Mononuclear cell (primary cell): Measurements from ENCODE around the gene ARG1. TPM values are rescaled to one million over a fixed set of nuclear protein-coding genes. Genes with fewer than 3 reads are reported as not detected.
"Not testable (repeated sequence)": the region's sequence is repeated elsewhere in the genome, so short reads cannot be mapped to it uniquely, and the experiment has no call there.

Experiments used
- H3K27me3 ChIP-seq: 2 replicates; pipeline ENCODE4 v1.6.0; 2011; ENCODE audit warnings: low read length, control low read depth; ENCODE audit not compliant: insufficient read depth
- H3K4me1 ChIP-seq: 2 replicates; pipeline ENCODE4 v1.5.1; 2011; ENCODE audit warnings: mild to moderate bottlenecking, low read length, control low read depth; ENCODE audit not compliant: insufficient read depth
- H3K4me3 ChIP-seq: 2 replicates; pipeline ENCODE4 v1.5.1; 2011; ENCODE audit warnings: mild to moderate bottlenecking, low read length, moderate library complexity
- H3K9me3 ChIP-seq: 2 replicates; pipeline ENCODE4 v1.5.1; 2011; ENCODE audit warnings: low read depth, mild to moderate bottlenecking, control low read depth, low read length
- total RNA-seq: library from RNA; depleted of rRNA; stranded (reverse); fragments of >200 nt; gene quantifications from one replicate; pipeline ENCODE4 v1.2.3, GENCODE V29; 2012

ARG1 gene
- not detected for total RNA-seq

GRCh38 chr6:131572686-131573415, at the start of gene ARG1:
TSS of gene ARG1 (plus strand) at chr6:131573226. CDS start at chr6:131573283, 57 bp downstream.
- H3K9me3 ChIP-seq: no peaks in the 10 kb centered on the region
- H3K27me3 ChIP-seq: no peaks in the 10 kb centered on the region
- no peak within 1 kb of the TSS for H3K4me3 ChIP-seq
- no peaks in the 10 kb centered on the region for H3K4me1 ChIP-seq

- no peak overlapping the region for H3K4me3 ChIP-seq
- no peaks in the 10 kb centered on the region for H3K27me3 ChIP-seq
- H3K9me3 ChIP-seq: no peaks in the 10 kb centered on the region
- peaks cover 10% of the 10 kb centered on the region for H3K4me1 ChIP-seq
Measured at GRCh38 chr6:131523988-131524673, 48.9 kb upstream of the ARG1 start.

GRCh38 chr6:131524695-131525336, 48.2 kb upstream of the ARG1 start:
- H3K9me3 ChIP-seq: no peaks in the 10 kb centered on the region
- H3K4me1 ChIP-seq: peaks cover 6% of the 10 kb centered on the region

GRCh38 chr6:131530936-131531335, 42.1 kb upstream of the ARG1 start:
- not testable (repeated sequence) for H3K27me3 ChIP-seq, H3K4me3 ChIP-seq, H3K4me1 ChIP-seq, H3K9me3 ChIP-seq

More at GRCh38 chr6:131524695-131525336, 48.2 kb upstream of the ARG1 start:
- Histone ChIP-seq H3K4me3 (no peak overlapping the region), H3K27me3 (no peaks in the 10 kb centered on the region)

GRCh38 chr6:131531681-131532080, 41.3 kb upstream of the ARG1 start:
- H3K4me3 ChIP-seq, H3K9me3 ChIP-seq, H3K27me3 ChIP-seq, H3K4me1 ChIP-seq: not testable (repeated sequence)

- Histone ChIP-seq H3K4me1 (no peaks in the 10 kb centered on the region), H3K4me3 (no peak overlapping the region), H3K9me3 (no peaks in the 10 kb centered on the region)
Measured at GRCh38 chr6:131532580-131533039, 40.4 kb upstream of the ARG1 start.

GRCh38 chr6:131538615-131539014, 34.4 kb upstream of the ARG1 start:
- not testable (repeated sequence) for H3K4me1 ChIP-seq, H3K27me3 ChIP-seq, H3K4me3 ChIP-seq, H3K9me3 ChIP-seq

More at GRCh38 chr6:131532580-131533039, 40.4 kb upstream of the ARG1 start:
- H3K27me3 ChIP-seq: no peaks in the 10 kb centered on the region

- H3K27me3 ChIP-seq: no peaks in the 10 kb centered on the region
- H3K4me1 ChIP-seq: no peaks in the 10 kb centered on the region
- H3K9me3 ChIP-seq: no peaks in the 10 kb centered on the region
- H3K4me3 ChIP-seq: no peak overlapping the region
Measured at GRCh38 chr6:131545317-131545716, 27.7 kb upstream of the ARG1 start.

GRCh38 chr6:131547488-131547887, 25.5 kb upstream of the ARG1 start:
- H3K27me3 ChIP-seq: no peaks in the 10 kb centered on the region
- no peak overlapping the region for H3K4me3 ChIP-seq
- no peaks in the 10 kb centered on the region for H3K9me3 ChIP-seq
- H3K4me1 ChIP-seq: no peaks in the 10 kb centered on the region

- Histone ChIP-seq H3K27me3 (no peaks in the 10 kb centered on the region), H3K9me3 (no peaks in the 10 kb centered on the region), H3K4me1 (no peaks in the 10 kb centered on the region), H3K4me3 (no peak overlapping the region)
Measured at GRCh38 chr6:131548441-131548840, 24.6 kb upstream of the ARG1 start.

- Histone ChIP-seq H3K9me3 (no peaks in the 10 kb centered on the region), H3K27me3 (no peaks in the 10 kb centered on the region), H3K4me3 (no peak overlapping the region), H3K4me1 (no peaks in the 10 kb centered on the region)
Measured at GRCh38 chr6:131549811-131550210, 23.2 kb upstream of the ARG1 start.

GRCh38 chr6:131551902-131552301, 21.1 kb upstream of the ARG1 start:
- H3K4me1 ChIP-seq: no peaks in the 10 kb centered on the region
- H3K9me3 ChIP-seq: no peaks in the 10 kb centered on the region
- H3K27me3 ChIP-seq: no peaks in the 10 kb centered on the region
- H3K4me3 ChIP-seq: no peak overlapping the region

GRCh38 chr6:131552572-131552971, 20.5 kb upstream of the ARG1 start:
- no peaks in the 10 kb centered on the region for H3K9me3 ChIP-seq
- H3K4me1 ChIP-seq: no peaks in the 10 kb centered on the region
- no peak overlapping the region for H3K4me3 ChIP-seq
- no peaks in the 10 kb centered on the region for H3K27me3 ChIP-seq

GRCh38 chr6:131555992-131556391, 17.0 kb upstream of the ARG1 start:
- H3K4me3 ChIP-seq: no peak overlapping the region
- no peaks in the 10 kb centered on the region for H3K27me3 ChIP-seq
- no peaks in the 10 kb centered on the region for H3K9me3 ChIP-seq
- no peaks in the 10 kb centered on the region for H3K4me1 ChIP-seq

- Histone ChIP-seq H3K4me3 (no peak overlapping the region), H3K9me3 (no peaks in the 10 kb centered on the region), H3K4me1 (no peaks in the 10 kb centered on the region), H3K27me3 (no peaks in the 10 kb centered on the region)
Measured at GRCh38 chr6:131558922-131559321, 14.1 kb upstream of the ARG1 start.
